NK-92 (cell line): ENCODE data around the gene FARSB.

ENCODE experiments used
- DNase-seq: peaks from one replicate; lab custom pipeline; 2025; ENCODE audit not compliant: unreplicated experiment; lab: John Stamatoyannopoulos, UW

The FARSB gene

DNA sequence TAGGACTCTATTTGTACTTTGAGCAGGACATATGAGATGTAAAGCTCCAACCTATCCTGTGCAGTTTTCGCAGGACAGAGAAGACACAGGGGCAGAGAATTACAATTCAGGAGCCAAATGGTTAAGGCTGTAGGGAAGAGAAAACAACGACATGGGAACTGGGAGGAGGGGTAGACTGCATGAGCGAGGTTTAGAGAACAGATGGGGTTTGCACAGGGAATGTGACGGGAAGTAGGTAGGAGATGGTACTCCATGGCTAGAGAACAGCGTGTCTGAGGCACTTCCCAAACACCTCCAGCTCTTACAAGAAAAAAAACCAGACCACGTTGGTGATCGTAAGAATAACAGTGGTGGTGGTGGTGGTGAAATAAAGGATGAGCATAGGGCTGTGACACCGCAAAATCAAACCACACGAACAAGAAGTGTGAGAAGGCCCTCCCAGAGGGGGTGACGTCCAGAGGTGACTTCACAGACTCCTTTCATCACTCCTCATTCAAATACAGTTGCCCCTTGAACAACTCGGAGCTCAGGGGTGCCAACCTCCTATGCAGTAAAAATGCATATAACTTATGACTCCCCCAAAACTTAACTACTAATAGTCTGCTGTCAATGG lies 92.7 kb downstream of the FARSB start:
- DNase-seq: no peak

DNA sequence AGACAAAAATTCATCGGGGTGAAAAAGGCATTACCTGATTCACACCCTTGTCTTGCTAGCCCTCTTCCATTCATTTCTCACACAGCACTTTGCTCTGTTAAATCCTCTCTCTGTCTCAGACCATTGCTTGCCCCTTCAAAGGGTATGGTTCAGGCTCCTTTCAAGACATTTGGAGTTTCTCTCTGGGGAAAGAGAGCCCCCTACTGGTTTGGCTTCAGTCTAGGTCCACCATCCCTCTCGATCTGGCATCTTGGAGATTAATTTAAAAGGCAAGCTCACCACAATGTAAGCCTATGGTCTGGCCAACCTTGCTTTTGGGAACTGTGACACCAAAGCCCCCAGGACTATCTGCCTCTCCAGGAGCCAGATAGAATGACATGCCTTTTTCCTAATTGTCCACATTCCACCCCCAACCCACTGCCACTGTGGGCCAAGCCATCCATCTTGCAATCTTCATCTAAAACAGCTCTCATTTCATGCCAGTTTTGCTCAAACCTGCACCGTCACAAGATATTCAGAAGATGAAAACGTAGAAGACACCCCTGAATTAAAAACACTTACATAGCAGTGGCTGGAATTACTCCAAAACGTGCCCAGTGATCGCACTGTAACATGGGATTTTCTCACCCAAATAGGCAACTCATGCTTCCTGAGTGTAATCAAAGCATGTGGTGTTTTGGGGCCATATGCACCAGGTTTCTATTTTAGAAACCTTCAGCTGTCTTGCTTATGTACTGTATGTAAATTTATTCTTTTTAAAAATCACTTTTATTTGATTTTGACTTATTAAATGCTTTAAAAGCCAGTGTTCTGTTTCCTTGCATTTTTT lies 93.9 kb downstream of the FARSB start:
- DNase-seq: no peak

DNA sequence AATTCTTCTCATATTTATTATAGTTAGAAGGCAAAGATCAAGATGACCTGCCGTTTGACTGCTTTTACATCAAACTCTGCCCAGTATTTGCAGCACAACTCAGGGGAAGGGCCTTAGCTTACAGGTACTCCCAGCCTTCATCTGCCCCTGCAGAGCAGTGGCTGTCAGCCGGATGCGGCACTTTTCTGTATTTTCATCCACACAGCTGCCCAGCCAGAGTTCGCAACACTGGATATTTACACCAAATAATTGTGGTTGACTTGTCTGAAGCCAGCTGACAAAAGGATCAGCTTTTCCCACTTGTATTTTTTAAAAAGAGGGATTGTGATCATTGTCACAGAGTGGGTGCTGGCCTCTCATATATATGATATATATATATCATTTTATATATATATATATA lies 94.7 kb downstream of the FARSB start:
- DNase-seq: no peak

DNA sequence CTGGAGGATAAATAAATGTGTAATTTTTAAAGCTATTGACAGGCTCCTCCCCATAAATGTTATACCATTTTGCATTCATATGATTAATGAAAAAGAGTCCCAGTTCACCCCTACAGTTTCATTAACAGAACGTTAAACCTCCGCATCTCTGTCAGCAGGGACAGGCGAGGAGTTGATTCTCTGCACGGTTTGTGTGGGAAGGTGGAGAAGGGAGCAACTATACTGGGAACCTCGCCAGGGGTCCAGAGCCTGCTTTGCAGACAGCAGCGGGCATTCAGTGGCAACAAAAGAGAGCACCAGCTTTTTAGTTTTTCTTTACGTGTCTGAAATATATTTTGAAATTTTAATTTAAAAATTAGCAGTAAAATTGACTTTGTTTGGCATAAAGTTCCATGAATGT lies 101.4 kb downstream of the FARSB start:
- no peak for DNase-seq

DNA sequence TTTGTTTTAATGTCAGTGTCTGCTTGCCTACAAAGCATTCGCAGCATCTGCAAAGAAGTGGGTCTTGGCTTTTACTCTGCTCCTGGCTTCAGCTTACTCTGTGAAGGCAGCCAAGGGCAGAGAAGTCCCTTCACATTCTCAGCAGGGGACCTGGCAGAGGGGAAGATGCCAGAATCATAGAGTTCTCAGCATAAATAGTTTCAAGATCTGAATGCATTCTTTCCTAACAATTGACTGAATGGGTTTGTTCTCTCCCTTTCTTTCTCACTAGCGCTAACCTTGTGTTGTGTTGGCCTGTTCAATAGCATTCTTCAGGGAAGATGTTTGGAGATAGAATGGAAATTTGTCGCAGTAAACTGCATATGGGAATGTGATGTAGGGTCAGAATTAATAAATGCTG lies 106.9 kb downstream of the FARSB start:
- no peak for DNase-seq

DNA sequence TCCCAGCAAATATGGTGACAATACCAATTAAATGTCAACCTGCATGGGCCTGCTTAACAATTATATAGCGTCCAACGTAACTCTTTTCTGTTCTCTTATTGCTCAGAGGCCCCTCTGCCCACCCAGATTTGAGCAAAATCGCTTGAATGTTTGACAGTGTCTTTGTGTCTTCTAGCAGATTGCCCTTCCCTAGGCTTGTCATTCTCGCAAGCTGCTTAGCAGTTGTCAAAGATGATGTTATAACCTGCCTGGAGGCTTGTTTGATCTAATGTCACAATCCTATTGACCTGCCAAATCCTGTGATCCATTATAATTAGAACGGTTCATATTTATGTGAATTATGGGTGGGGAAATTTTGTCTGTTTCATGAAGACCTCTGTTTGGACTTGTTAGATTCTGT lies 108.8 kb downstream of the FARSB start:
- no peak for DNase-seq

DNA sequence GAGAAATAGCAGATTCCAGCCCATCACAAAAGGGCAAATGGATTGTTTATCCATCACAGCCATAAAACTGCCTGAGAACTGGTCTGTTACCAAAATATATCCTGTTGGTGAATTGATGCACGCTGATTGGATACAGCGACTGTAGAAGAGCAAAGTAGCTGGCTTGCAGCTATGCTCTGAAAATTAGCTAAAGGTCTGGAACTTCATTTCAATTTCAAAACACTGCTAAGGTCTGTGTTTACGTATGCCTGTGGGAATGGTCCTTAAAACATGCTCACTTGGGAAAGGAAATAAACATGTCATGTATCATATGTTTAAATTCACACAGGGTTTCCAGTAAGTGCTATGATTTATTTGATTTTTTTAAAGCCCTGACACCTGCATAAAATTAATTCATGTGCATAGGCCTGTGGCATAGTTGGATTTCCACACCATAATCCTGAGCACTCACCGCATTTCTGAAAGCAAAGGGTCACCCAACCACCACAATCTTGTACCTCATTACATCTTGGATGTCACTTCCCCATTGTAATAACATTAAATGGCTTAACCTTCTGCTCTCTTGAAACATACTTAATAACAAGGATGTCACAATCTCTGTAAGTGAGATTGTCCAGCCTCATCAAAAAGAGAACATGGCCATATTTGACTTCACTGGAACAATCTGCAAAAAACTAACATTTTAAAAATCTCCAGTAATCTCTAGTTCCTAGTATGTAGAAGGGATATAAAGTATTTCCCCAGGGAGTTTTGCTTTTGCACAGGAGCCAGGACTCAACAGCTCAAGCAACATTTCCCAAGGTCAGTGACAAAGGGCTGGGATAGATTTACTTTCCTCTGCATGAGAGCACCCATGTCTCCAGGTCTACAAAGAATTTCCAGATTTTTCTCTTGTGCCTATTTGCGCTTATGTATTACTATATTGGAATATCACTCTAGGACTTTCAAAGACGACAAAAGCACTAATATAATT lies 109.8 kb downstream of the FARSB start:
- DNase-seq: no peak

DNA sequence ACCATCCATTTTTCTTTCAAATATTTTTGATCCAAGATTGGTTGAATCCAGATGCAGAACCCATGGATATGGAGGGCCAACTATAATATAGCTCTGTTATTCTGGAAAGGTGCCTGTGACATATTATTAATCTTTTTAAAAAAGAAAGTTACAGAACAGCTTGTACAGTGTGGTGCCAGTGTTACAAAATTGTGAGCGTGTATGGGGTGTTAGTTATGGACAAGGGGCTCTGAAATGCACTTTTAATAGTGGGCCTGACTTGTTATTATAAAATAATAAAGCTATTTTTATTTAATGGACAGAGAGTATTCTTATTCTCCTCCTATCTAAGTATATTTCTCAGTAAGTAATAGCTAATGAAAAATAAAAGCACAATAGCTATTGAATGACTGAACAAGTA lies 111.2 kb downstream of the FARSB start:
- DNase-seq: no peak

DNA sequence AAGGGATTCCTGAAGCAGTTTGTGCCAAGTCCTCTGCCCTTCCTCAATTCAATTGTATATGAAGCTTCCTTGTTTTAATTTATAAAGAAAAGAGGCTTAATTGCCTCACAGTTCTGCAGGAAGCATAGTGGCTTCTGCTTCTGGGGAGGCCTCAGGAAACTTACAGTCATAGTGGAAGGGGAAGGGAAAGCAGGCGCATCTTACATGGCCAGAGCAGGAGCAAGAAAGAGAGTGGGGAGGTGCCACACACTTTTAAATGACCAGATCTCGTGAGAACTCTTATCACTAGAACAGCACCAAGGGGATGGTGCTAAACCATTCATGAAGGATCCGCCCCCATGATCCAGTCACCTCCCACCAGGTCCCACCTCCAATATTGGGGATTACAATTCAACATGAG lies 117.4 kb downstream of the FARSB start:
- no peak for DNase-seq

DNA sequence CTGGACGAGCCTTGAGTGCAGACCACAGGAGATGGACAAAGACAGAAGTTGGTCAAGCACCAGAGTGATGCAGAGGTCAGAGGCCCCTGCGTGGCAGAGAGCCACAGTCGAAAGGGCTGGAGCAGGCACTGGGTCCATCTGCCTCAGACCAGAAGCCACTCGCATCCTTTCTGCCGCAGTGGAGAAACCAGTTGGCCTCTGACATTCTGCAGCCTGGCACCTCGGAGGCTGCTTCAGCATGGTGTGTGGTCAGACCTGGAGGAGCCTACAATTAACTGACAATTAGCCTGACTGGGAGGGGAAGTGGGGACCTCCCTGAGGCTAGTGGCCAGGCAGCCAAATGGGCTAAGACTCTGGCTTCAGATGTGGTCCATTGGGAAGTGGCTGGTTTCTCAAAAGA lies 120.4 kb downstream of the FARSB start:
- DNase-seq: no peak

DNA sequence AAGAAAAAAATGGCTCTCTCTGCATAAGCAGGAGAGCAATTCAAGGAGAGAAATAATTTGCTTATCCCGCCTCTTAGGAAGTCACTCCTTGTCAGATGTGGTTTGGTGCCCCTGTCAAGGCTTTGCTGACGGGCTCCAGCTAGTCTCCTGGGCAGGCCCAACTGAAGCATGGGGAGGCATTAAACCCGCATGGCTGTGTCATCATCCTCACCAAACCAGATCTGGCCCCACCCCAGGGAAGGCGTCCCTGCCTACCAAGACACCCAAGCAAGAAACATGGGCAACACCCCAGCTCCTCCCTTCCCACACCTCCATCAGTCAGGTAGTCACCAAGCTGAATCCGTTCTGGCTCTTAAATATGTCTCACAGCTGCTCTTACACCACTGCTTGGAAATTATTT lies 123.6 kb downstream of the FARSB start:
- DNase-seq: no peak

DNA sequence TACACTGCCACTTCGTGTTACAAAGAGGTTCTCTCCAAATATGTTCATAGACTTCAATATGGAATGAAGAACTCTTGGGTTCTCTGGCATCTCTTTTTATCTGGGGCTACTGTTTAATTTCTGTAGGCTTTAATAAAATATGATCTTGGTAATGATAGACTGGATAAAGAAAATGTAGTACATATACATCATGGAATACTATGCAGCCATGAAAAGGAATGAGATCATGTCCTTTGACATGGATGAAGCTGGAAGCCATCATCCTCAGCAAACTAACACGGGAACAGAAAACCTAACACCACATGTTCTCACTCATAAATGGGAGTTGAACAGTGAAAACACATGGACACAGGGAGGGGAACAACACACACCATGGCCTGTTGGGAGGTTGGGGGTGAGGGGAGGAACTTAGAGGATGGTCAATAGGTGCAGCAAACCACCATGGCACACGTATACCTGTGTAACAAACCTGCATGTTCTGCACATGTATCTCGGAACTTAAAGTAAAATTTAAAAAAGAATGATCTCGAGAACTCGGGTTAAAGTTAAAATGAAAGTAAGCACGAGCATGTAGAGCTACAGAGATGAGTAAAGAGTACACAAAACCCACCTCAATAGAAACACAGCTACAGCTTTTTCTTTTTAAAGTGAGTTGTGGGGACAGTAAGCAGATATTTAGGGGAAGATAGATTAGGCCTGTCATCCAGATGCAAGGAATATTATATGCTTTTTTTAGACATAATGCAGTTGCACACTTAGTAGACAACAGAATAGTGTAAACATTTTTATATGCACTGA lies 129.2 kb downstream of the FARSB start:
- DNase-seq: no peak

DNA sequence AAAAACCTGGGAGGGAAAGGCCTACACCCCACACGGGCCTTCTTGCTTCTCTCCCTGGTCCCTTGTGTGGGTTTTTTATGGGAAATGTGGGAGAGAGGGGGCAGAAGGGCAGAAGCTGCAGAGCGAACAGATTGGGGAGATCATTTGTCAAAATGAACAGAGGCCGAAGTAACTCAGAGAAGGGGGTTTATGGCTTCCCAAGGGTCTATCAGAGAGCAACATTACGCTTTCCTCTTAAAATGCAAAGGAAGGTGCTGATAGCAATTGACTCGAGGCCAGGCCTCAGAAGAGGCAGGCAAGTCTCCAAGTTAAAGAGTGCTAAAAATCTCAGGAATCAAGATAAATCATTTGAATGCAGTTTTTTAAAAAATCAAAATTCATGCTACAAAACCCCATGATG lies 130.1 kb downstream of the FARSB start:
- DNase-seq: no peak

DNA sequence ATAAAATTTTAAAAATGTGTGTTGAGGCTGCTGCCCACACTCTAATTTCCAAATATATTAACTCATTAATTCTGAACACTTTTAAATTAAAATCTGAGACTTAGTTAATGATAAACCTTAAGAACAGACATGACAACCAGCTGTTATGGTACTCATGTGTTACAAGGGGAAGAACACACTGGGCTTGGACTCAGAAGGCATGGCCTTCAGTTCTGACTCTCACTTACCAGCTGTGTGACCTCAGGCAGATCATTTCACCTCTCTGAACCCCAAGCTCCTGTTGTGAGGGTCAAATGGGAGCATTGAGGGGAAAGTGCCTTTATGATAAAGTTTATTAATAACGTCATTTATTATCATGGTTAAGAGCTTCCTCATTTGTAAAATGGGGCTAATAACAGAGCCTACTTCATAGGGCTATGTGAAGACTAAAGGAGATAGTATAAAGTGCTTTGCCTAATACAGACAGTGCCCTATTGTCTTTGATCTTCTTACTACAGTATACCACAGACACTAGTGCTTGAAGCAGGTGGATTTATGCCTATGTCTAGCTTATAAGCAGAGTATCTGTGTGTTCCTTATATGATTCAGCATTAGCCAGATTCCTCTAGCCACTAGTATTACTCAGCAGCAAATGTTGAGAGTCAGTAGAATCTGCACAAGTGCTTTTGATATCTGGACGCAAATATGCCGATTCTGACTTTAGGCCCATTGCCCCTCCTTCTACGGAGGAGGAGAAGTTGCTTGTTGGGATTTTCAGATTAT lies 131.9 kb downstream of the FARSB start:
- DNase-seq: no peak

DNA sequence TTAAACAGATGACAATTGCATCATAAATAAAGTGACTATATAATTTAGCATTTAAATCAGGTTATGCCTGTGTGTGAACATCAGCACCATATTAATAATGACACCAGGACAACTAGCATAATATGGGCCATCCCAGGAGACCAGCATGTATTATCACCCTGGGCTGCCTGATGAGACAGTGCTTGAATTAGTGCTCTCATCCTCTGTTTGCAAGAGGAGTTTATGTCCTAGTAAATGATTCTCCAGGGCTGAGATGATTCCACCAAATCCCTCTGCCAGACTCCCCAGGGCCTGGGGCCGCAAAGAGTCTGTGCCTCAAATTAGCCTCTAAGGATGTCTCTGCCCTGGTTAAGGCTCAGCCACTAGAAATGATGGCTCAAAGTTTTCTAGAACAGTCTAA lies 133.8 kb downstream of the FARSB start:
- DNase-seq: no peak

DNA sequence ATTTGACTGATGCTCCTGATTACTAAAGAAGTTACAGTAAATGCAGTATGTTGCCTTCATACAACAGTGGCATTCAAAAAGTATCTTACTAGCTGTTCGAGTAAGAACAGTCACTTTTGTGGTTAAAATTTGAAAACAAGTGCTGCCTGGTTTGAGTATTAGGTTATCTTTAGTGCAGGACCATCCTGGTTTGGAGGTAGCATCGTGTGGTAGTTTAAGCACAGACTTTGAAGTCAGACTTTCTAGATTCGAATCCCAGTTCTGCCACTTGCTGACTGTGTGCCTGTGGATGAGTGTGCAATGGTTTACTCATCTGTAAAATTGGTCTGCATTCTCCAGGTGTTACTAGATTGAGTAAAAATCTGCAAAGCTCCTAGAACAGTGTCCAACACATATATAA lies 134.8 kb downstream of the FARSB start:
- no peak for DNase-seq
